TTC549 (cell line): ENCODE data around the gene STK11.

Source experiments
- FAIRE-seq: peaks from 2 replicates; lab custom pipeline; 2012; peaks lifted over from hg19 to GRCh38; lab: Jason Lieb, UNC

Gene STK11

GRCh38 chr19:1274852-1275259 is 69.3 kb downstream of the STK11 start:
- no peak for FAIRE-seq

GRCh38 chr19:1275260-1275975 is 69.8 kb downstream of the STK11 start, which contains the start of gene FAM174C:
Gene FAM174C (plus strand): TSS chr19:1275530. CDS start chr19:1275550, 20 bp downstream.
- FAIRE-seq: no peak

GRCh38 chr19:1275976-1276627 is 70.5 kb downstream of the STK11 start:
- FAIRE-seq: no peak

- FAIRE-seq: no peak
Observed at GRCh38 chr19:1276628-1277022, 71.0 kb downstream of the STK11 start.

GRCh38 chr19:1277061-1277460 is 71.5 kb downstream of the STK11 start:
- no peak for FAIRE-seq
